BLaER1 (cell line): ENCODE measurements around the gene SLC6A20.

Experiments used
- H3K27ac ChIP-seq: shearing (Covaris generic); formaldehyde crosslinking; 2 replicates; pipeline ENCODE4 v1.8.1; 2022
- H3K27me3 ChIP-seq: shearing (Covaris generic); formaldehyde crosslinking; 2 replicates; pipeline ENCODE4 v1.8.1; 2022
- H3K36me3 ChIP-seq: shearing (Covaris generic); formaldehyde crosslinking; 2 replicates; pipeline ENCODE4 v1.8.1; 2022
- H3K4me1 ChIP-seq: shearing (Covaris generic); formaldehyde crosslinking; 2 replicates; pipeline ENCODE4 v1.8.1; 2022
- H3K4me2 ChIP-seq: shearing (Covaris generic); formaldehyde crosslinking; 2 replicates; pipeline ENCODE4 v1.8.1; 2022
- H3K4me3 ChIP-seq: shearing (Covaris generic); formaldehyde crosslinking; 2 replicates; pipeline ENCODE4 v1.8.1; 2022
- H3K9ac ChIP-seq: shearing (Covaris generic); formaldehyde crosslinking; 2 replicates; pipeline ENCODE4 v1.8.1; 2022
- H3K9me3 ChIP-seq: shearing (Covaris generic); formaldehyde crosslinking; 2 replicates; pipeline ENCODE4 v1.8.1; 2022
- H4K20me1 ChIP-seq: shearing (Covaris generic); formaldehyde crosslinking; 2 replicates; pipeline ENCODE4 v1.8.1; 2022
- Cebpa-rat ChIP-seq: shearing (Covaris generic); IDR thresholded peaks from 2 replicates; pipeline ENCODE4 v1.8.1; 2022

The SLC6A20 gene

GRCh38 chr3:45795882-45796765, at the start of gene SLC6A20:
SLC6A20 (minus strand) TSS chr3:45796536; CDS start chr3:45796419, 117 bp downstream.
- TF ChIP-seq Cebpa-rat: no peak
- Histone ChIP-seq H3K36me3 (no peaks in the 10 kb centered on the region), H3K9me3 (peaks cover 9% of the 10 kb centered on the region), H3K27ac (no peak within 1 kb of the TSS), H3K27me3 (peaks cover 43% of the 10 kb centered on the region), H3K4me3 (peak within 1 kb of the TSS; percentile 34; the same call in 1 of the 2 replicates), H3K4me2 (peak within 1 kb of the TSS; percentile 57), H3K9ac (no peak within 1 kb of the TSS), H3K4me1 (peaks cover 24% of the 10 kb centered on the region), H4K20me1 (no peaks in the 10 kb centered on the region)

- H4K20me1 ChIP-seq: no peaks in the 10 kb centered on the region
- no peak overlapping the region for H3K9ac ChIP-seq
- peaks cover 15% of the 10 kb centered on the region for H3K4me1 ChIP-seq
- H3K4me2 ChIP-seq: no peak overlapping the region
- H3K9me3 ChIP-seq: no peaks in the 10 kb centered on the region
- no peak overlapping the region for H3K27ac ChIP-seq
- H3K27me3 ChIP-seq: no peaks in the 10 kb centered on the region
- H3K36me3 ChIP-seq: no peaks in the 10 kb centered on the region
- TF ChIP-seq Cebpa-rat: no peak
- no peak overlapping the region for H3K4me3 ChIP-seq
These were observed 48.3 kb upstream of the SLC6A20 start for GRCh38 chr3:45844616-45845015.

DNA sequence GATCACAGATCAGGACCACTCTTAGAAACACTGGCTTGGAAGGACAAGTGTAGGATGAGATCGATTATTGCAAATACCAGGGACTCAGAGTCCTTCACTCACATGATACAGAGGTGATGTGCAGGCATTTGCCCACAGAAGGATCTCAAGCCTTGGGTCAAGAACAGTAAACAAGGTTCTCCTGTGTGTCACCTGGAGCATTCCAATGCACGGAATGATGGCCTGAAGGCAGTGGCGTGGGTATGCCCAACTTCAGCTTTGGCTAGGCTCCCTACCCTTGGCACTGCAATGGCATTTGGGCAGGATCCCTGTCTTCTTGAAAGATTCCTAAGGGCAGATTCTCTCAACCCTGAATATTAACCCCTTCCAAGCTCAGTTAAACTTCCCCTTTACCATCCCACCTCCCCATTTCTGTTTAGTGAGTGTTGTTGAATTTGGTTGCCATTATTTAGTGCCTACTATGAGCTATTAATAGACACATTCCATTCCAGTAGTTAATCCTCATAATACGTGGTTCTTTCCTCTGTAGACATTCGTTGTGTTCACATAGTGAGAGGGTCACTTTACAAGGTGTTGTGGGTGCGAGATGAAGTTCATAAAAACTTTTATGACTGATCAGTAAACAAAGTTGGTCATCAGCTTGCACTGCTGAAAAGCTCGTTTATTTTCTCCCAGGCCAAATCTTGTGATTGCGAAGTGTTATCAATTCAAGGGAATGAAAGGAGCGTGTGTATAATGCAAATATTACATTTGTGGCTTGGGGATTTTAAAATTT, 46.7 kb upstream of the SLC6A20 start:
- Histone ChIP-seq H3K4me3 (no peak overlapping the region), H3K4me1 (peaks cover 15% of the 10 kb centered on the region), H4K20me1 (0 out of 2 replicates have a peak, but pooled peaks cover 3% of the 10 kb centered on the region), H3K27ac (no peak overlapping the region), H3K36me3 (0 out of 2 replicates have a peak, but pooled peaks cover 2% of the 10 kb centered on the region), H3K9me3 (no peaks in the 10 kb centered on the region), H3K27me3 (no peaks in the 10 kb centered on the region), H3K9ac (no peak overlapping the region), H3K4me2 (no peak overlapping the region)
- no peak for TF ChIP-seq Cebpa-rat

GRCh38 chr3:45841757-45842491, 45.6 kb upstream of the SLC6A20 start, which contains the start of gene LZTFL1:
LZTFL1 (minus strand) TSS chr3:45842119; CDS start chr3:45841991, 128 bp downstream.
- Histone ChIP-seq H3K27ac (peak within 1 kb of the TSS; percentile 72), H3K36me3 (peaks cover 9% of the 10 kb centered on the region; the same call in 1 of the 2 replicates), H3K4me1 (peaks cover 15% of the 10 kb centered on the region), H3K9me3 (no peaks in the 10 kb centered on the region), H3K4me3 (peak within 1 kb of the TSS; percentile 91), H3K9ac (peak within 1 kb of the TSS; percentile 82), H3K27me3 (no peaks in the 10 kb centered on the region), H4K20me1 (0 out of 2 replicates have a peak, but pooled peaks cover 9% of the 10 kb centered on the region), H3K4me2 (peak within 1 kb of the TSS; percentile 94)
- TF ChIP-seq Cebpa-rat: peak; percentile 100

GRCh38 chr3:45841420-45841756, 45.1 kb upstream of the SLC6A20 start:
- Histone ChIP-seq H3K36me3 (peaks cover 14% of the 10 kb centered on the region), H3K9ac (peak overlapping the region; percentile 82), H4K20me1 (0 out of 2 replicates have a peak, but pooled peaks cover 9% of the 10 kb centered on the region), H3K4me2 (peak overlapping the region; percentile 94), H3K9me3 (no peaks in the 10 kb centered on the region), H3K27me3 (no peaks in the 10 kb centered on the region), H3K27ac (peak overlapping the region; percentile 72), H3K4me1 (peaks cover 15% of the 10 kb centered on the region), H3K4me3 (peak overlapping the region; percentile 91)
- no peak for TF ChIP-seq Cebpa-rat

GRCh38 chr3:45838466-45838865, 42.1 kb upstream of the SLC6A20 start:
- H3K4me2 ChIP-seq: no peak overlapping the region
- no peak for TF ChIP-seq Cebpa-rat
- H3K4me3 ChIP-seq: no peak overlapping the region
- 0 out of 2 replicates have a peak, but pooled peaks cover 9% of the 10 kb centered on the region for H4K20me1 ChIP-seq
- H3K36me3 ChIP-seq: peaks cover 36% of the 10 kb centered on the region
- no peak overlapping the region for H3K9ac ChIP-seq
- no peaks in the 10 kb centered on the region for H3K27me3 ChIP-seq
- H3K27ac ChIP-seq: no peak overlapping the region
- H3K4me1 ChIP-seq: peaks cover 15% of the 10 kb centered on the region
- H3K9me3 ChIP-seq: no peaks in the 10 kb centered on the region

DNA sequence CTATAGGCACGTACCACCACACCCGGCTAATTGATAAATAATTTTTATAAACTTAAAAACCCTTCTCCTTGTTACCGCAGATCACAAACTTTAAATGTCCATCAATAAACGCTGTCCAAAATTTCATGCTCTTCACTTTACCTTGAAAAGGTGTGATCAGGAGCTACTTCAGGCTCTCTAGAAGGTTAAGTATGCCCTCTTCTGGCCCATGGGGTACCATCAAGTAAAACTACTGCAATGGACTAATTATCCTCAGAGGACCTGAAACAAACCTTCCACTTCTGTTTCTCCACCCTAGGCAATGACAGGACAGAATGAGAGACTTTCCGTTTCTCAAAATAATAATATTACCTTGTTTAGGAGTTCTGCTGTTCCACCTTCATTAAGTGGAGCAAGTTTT, 36.4 kb upstream of the SLC6A20 start:
- H3K27ac ChIP-seq: no peak overlapping the region
- no peak for TF ChIP-seq Cebpa-rat
- H4K20me1 ChIP-seq: 0 out of 2 replicates have a peak, but pooled peaks cover 2% of the 10 kb centered on the region
- H3K9me3 ChIP-seq: no peaks in the 10 kb centered on the region
- H3K36me3 ChIP-seq: peaks cover 85% of the 10 kb centered on the region
- H3K27me3 ChIP-seq: no peaks in the 10 kb centered on the region
- H3K9ac ChIP-seq: no peak overlapping the region
- no peak overlapping the region for H3K4me2 ChIP-seq
- no peak overlapping the region for H3K4me3 ChIP-seq
- H3K4me1 ChIP-seq: no peaks in the 10 kb centered on the region

DNA sequence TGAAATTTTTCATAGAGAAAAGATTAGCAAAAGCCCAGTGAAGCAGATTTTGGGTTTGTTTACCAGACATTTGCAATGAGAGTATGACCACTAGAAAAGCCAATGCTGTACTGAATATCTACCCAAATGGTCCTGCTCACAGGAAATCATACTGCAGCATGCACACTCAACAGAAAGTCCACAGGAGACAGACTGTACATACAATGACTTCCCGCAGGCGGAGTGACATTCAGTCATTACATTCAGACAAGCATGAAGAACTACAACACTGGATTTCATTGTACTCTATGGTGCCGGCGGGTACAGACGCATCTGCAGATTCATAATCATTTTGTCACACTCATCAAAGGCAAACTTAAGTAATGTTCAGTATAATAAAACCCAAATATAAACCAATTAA, 33.8 kb upstream of the SLC6A20 start:
- H3K9me3 ChIP-seq: no peaks in the 10 kb centered on the region
- TF ChIP-seq Cebpa-rat: no peak
- H3K4me3 ChIP-seq: no peak overlapping the region
- H3K9ac ChIP-seq: no peak overlapping the region
- H3K27me3 ChIP-seq: no peaks in the 10 kb centered on the region
- H4K20me1 ChIP-seq: no peaks in the 10 kb centered on the region
- H3K4me1 ChIP-seq: no peaks in the 10 kb centered on the region
- no peak overlapping the region for H3K27ac ChIP-seq
- H3K4me2 ChIP-seq: no peak overlapping the region
- peaks cover 85% of the 10 kb centered on the region for H3K36me3 ChIP-seq

DNA sequence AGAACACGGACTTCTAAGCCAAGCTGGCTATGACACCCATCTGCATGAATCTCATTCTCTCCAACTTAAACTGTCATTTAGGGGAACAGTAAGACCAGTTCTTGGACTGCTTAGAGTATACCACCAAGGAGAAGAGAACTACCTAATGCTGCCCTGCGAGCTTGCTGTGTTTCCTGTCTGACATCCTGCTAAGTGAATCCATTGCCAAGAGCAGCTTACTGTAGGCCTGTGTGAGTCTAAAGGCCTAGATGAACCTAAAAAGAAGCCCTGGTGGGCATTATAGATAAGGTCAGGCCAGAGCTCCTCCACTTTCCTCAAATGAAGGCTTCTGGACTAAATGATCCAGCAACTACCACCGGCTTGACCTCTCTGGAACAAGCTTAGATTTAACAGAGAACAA, 30.6 kb upstream of the SLC6A20 start:
- Histone ChIP-seq H3K4me1 (no peaks in the 10 kb centered on the region), H3K9ac (no peak overlapping the region), H3K4me2 (no peak overlapping the region), H3K36me3 (peaks cover 77% of the 10 kb centered on the region), H3K27me3 (no peaks in the 10 kb centered on the region), H3K9me3 (no peaks in the 10 kb centered on the region), H4K20me1 (no peaks in the 10 kb centered on the region), H3K27ac (no peak overlapping the region), H3K4me3 (no peak overlapping the region)
- TF ChIP-seq Cebpa-rat: no peak
